BE2C (cell line): ENCODE results near the gene CLEC17A.
"Not testable (repeated sequence)": the region's sequence is repeated elsewhere in the genome, so short reads cannot be mapped to it uniquely, and the experiment has no call there.

ENCODE experiments used
- DNase-seq: peaks from one replicate; pipeline ENCODE4 v3.0.0-alpha.2; 2020
- H3K27me3 ChIP-seq: fragments of 250-450 bp; sonication (Bioruptor Pico); 2 replicates; pipeline ENCODE4 v1.5.1; 2020; ENCODE audit warnings: mild to moderate bottlenecking
- H3K36me3 ChIP-seq: fragments of 250-450 bp; sonication (Bioruptor Pico); 2 replicates; pipeline ENCODE4 v1.5.1; 2020; ENCODE audit warnings: mild to moderate bottlenecking
- H3K4me1 ChIP-seq: fragments of 250-450 bp; sonication (Bioruptor Pico); 2 replicates; pipeline ENCODE4 v1.5.1; 2020
- H3K4me3 ChIP-seq: 2 replicates; pipeline ENCODE4 v1.5.1; 2011; ENCODE audit warnings: low read depth, low read length
- H3K9me3 ChIP-seq: fragments of 250-450 bp; sonication (Bioruptor Pico); 2 replicates; pipeline ENCODE4 v1.5.1; 2020
- TF ChIP-seq, protein P1 (sequence below): IDR thresholded peaks from 2 replicates; pipeline ENCODE4 v1.5.1; 2012; ENCODE audit warnings: mild to moderate bottlenecking, low read depth, low read length

The CLEC17A gene

DNA sequence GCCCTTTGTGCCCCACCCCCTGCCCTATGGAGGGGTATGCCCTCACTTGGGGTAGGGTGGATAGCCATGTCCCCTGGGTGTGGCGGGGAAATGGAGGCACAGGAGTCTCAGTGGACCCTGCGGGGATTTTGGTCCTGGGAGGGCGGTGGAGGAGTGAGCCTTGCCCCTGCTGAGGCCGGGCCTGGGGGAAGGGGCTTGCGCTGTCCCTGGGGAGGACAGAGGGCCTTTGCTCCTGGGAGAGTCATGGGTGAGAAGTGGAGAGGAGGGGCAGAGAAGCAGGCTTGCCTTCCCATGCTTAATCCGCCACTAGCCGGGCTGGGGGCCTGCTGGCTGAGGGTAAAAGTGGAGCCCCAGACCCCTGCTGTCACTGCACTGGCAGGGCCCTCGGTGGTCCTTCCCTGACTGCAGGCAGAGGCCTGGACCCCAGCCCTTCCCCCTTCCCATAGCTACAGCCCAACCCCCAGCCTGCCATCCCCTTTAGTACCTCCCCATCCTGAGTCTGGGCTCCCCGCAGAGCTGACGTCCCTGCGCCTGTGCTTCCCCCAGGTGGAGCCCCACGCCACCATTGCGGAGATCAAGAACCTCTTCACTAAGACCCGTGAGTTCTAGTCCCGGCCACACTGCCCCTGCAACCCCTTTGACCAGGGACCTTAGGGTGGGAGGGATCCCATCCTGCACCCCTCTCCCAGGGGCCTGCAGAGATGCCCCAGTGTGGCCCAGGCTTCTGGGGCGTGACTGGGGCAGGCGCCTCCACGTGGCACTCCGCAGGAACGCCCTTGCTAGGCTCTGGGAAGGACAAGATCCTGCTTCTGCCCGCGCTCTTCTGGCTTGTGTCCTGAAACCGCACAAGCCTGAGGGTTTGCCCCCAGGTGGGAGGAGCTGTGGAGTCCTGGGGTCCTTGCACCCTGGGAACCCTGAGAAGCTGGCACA, 20.0 kb upstream of the CLEC17A start:
- Histone ChIP-seq H3K36me3 (peaks cover 28% of the 10 kb centered on the region), H3K27me3 (no peaks in the 10 kb centered on the region), H3K4me1 (peaks cover 9% of the 10 kb centered on the region), H3K4me3 (no peak overlapping the region), H3K9me3 (no peaks in the 10 kb centered on the region)
- TF ChIP-seq, protein P1, sequence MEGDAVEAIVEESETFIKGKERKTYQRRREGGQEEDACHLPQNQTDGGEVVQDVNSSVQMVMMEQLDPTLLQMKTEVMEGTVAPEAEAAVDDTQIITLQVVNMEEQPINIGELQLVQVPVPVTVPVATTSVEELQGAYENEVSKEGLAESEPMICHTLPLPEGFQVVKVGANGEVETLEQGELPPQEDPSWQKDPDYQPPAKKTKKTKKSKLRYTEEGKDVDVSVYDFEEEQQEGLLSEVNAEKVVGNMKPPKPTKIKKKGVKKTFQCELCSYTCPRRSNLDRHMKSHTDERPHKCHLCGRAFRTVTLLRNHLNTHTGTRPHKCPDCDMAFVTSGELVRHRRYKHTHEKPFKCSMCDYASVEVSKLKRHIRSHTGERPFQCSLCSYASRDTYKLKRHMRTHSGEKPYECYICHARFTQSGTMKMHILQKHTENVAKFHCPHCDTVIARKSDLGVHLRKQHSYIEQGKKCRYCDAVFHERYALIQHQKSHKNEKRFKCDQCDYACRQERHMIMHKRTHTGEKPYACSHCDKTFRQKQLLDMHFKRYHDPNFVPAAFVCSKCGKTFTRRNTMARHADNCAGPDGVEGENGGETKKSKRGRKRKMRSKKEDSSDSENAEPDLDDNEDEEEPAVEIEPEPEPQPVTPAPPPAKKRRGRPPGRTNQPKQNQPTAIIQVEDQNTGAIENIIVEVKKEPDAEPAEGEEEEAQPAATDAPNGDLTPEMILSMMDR: no peak
- no peak for DNase-seq

DNA sequence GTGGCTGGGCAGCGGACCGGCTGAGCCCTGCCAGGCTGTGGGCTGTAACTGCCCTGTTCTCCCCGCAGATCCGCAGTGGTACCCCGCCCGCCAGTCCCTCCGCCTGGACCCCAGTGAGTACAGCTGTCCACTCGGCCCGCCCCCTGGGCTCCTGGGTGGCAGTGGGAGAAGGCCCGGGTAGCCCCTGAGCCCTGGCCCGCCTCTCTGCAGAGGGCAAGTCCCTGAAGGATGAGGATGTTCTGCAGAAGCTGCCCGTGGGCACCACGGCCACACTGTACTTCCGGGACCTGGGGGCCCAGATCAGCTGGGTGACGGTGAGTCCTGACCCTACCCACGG, 19.3 kb upstream of the CLEC17A start:
- TF ChIP-seq, protein P1: no peak
- Histone ChIP-seq H3K4me1 (peaks cover 9% of the 10 kb centered on the region), H3K36me3 (peaks cover 31% of the 10 kb centered on the region)

GRCh38 chr19:14563989-14564651, 18.8 kb upstream of the CLEC17A start:
- Histone ChIP-seq H3K36me3 (peaks cover 31% of the 10 kb centered on the region), H3K27me3 (no peaks in the 10 kb centered on the region), H3K9me3 (no peaks in the 10 kb centered on the region), H3K4me1 (peaks cover 6% of the 10 kb centered on the region), H3K4me3 (no peak overlapping the region)
- DNase-seq: peak; percentile 97
- TF ChIP-seq, protein P1: no peak

More for the DNA sequence above, 19.3 kb upstream of the CLEC17A start:
- Histone ChIP-seq H3K9me3 (no peaks in the 10 kb centered on the region), H3K4me3 (no peak overlapping the region), H3K27me3 (no peaks in the 10 kb centered on the region)
- no peak for DNase-seq

GRCh38 chr19:14564652-14565297, 18.1 kb upstream of the CLEC17A start:
- H3K4me3 ChIP-seq, H3K4me1 ChIP-seq, H3K27me3 ChIP-seq, H3K9me3 ChIP-seq, DNase-seq: not testable (repeated sequence)
- H3K36me3 ChIP-seq: peaks cover 31% of the 10 kb centered on the region

DNA sequence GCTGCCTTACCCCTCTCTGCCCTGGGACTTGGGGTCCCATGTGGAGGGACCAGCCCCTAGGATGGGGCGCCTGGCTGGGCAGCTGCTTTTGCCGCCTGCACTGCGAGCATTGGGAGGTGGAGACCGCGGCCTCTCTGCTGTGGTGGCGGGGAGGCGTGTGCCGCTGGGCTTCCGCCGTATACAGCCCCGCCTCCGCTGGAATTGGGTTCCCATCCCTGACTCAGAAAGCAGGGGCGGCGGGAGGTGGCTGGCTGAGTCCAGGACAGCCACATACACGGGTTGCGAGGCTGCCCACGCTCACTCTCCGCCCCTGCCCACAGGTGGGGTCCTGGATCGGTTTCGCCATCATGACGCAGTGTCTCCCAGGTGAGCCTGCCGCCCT, 17.6 kb upstream of the CLEC17A start:
- peaks cover 31% of the 10 kb centered on the region for H3K36me3 ChIP-seq
- TF ChIP-seq, protein P1: no peak

DNA sequence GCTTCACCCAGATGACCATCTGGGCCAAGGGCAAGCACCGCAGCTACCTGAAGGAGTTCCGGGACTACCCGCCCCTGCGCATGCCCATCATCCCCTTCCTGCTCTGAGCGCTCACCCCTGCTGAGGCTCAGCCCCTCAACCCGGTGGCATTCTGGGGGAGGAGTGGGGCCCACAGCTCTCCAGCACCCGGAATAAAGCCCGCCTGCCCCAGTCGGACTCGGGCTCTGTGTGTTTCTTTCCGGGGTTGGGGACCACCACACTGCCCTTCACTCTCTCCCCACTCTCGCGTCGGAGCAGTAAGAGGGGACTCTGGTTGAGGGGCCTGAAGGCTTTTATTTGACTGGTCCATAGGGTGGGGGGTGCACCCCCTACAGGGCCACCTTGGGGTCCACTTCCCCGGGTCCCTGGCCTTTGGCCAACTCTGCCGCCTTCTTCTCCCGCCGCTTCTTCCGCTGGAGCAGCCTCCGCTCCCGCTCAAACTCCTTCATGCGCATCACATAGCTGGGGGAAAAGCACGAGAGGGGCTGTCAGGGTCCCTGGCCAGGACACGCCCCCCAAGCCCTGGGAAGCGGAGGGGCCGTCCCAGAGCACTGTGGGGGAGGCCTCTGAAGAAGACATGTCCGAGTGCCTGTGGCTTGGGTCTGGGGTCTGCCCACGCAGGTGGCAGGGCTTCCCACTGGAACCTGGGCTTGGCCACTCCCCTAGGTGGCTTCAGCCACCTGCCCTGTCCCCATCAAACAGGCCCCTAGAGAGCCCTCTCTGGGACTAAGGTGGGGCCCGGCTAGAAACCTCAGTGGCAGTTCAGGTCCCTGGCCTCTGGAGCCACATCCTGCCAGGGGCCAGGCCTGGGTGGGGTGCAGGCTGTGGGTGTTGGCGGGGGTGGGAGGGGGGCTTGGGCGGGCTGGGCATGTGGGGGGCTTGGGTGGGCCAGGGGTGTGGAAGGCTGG, 16.8 kb upstream of the CLEC17A start:
- no peaks in the 10 kb centered on the region for H3K27me3 ChIP-seq
- no peak for DNase-seq
- TF ChIP-seq, protein P1: no peak
- H3K4me3 ChIP-seq: no peak overlapping the region
- no peaks in the 10 kb centered on the region for H3K9me3 ChIP-seq
- H3K4me1 ChIP-seq: peaks cover 6% of the 10 kb centered on the region
- peaks cover 31% of the 10 kb centered on the region for H3K36me3 ChIP-seq

More for the DNA sequence above, 17.6 kb upstream of the CLEC17A start:
- no peaks in the 10 kb centered on the region for H3K27me3 ChIP-seq
- no peak for DNase-seq
- no peak overlapping the region for H3K4me3 ChIP-seq
- no peaks in the 10 kb centered on the region for H3K9me3 ChIP-seq
- H3K4me1 ChIP-seq: peaks cover 6% of the 10 kb centered on the region
